CD14-positive monocyte (primary cell): ENCODE data around the gene OR7E24. TPM values are rescaled to one million over a fixed set of nuclear protein-coding genes. Genes with fewer than 3 reads are reported as not detected.

Experiments used
- DNase-seq, 3 donors: peaks; one replicate each; pipeline ENCODE4 v3.0.0-alpha.2; 2011 to 2022
- H2AFZ ChIP-seq: 2 replicates; pipeline ENCODE4 v1.6.0; 2012; ENCODE audit warnings: mild to moderate bottlenecking, low read depth, low read length, inconsistent platforms; ENCODE audit not compliant: insufficient read depth, poor library complexity, severe bottlenecking
- H3K27ac ChIP-seq, 2 donors: 1 replicate in 1 of 2; 2 replicates in 1 of 2; pipeline ENCODE4 v1.5.1; 2012 to 2013; ENCODE audit warnings: low read length in 2 of 2, control low read depth in 1 of 2, inconsistent platforms in 1 of 2, low read depth in 1 of 2, mild to moderate bottlenecking in 1 of 2
- H3K27me3 ChIP-seq, 2 donors: one replicate each; pipeline versions ENCODE4 v1.6.0 to v1.6.1; 2011 to 2013; ENCODE audit warnings: low read length in 2 of 2; ENCODE audit not compliant: control insufficient read depth in 2 of 2, insufficient read depth in 2 of 2
- H3K36me3 ChIP-seq, 2 donors: replicated peaks in 1 of 2; 1 replicate in 1 of 2; 2 replicates in 1 of 2; pipeline versions ENCODE4 v1.5.1 to v1.6.1; 2012 to 2013; ENCODE audit warnings: low read length in 2 of 2, control low read depth in 1 of 2, inconsistent platforms in 1 of 2, mild to moderate bottlenecking in 1 of 2; ENCODE audit not compliant: insufficient read depth in 2 of 2, control insufficient read depth in 1 of 2
- H3K4me1 ChIP-seq, 2 donors: 1 replicate in 1 of 2; 2 replicates in 1 of 2; pipeline versions ENCODE4 v1.5.1 to v1.6.1; 2012 to 2013; ENCODE audit warnings: low read length in 2 of 2, control low read depth in 1 of 2, inconsistent platforms in 1 of 2, mild to moderate bottlenecking in 1 of 2, moderate library complexity in 1 of 2; ENCODE audit not compliant: insufficient read depth in 2 of 2, control insufficient read depth in 1 of 2
- H3K4me2 ChIP-seq: replicated peaks from 2 replicates; pipeline ENCODE3; 2012; ENCODE audit warnings: low read length, moderate library complexity, mild to moderate bottlenecking; ENCODE audit not compliant: poor library complexity, severe bottlenecking; ENCODE audit errors: extremely low read depth
- H3K4me3 ChIP-seq, 3 experiments: fragments of 200-600 bp in 1 of 3; sonication (generic) in 1 of 3; replicated peaks in 1 of 3; 1 replicate in 2 of 3; 2 replicates in 1 of 3; pipeline ENCODE4 v1.5.1; 2011 to 2013; ENCODE audit warnings: low read length in 3 of 3, mild to moderate bottlenecking in 3 of 3, control low read depth in 2 of 3, low read depth in 2 of 3, inconsistent platforms in 1 of 3, moderate library complexity in 1 of 3
- H3K79me2 ChIP-seq: 2 replicates; pipeline ENCODE4 v1.6.0; 2012; ENCODE audit warnings: mild to moderate bottlenecking, control low read depth, inconsistent platforms, low read length, moderate library complexity; ENCODE audit not compliant: insufficient read depth
- H3K9ac ChIP-seq: 2 replicates; pipeline ENCODE4 v1.6.0; 2017; ENCODE audit warnings: low read length, mild to moderate bottlenecking; ENCODE audit not compliant: insufficient read depth, poor library complexity, severe bottlenecking
- H3K9me3 ChIP-seq, 2 donors: replicated peaks in 1 of 2; 1 replicate in 1 of 2; 2 replicates in 1 of 2; pipeline versions ENCODE4 v1.5.1 to v1.6.1; 2012 to 2013; ENCODE audit warnings: low read length in 2 of 2, control low read depth in 1 of 2; ENCODE audit not compliant: control insufficient read depth in 1 of 2, insufficient read depth in 1 of 2
- H4K20me1 ChIP-seq: 2 replicates; pipeline ENCODE4 v1.6.0; 2012; ENCODE audit warnings: mild to moderate bottlenecking, low read length, control low read depth, moderate library complexity; ENCODE audit not compliant: insufficient read depth
- H3K27ac Mint-ChIP-seq, 7 donors: one replicate each; pipeline ENCODE4 v1.8.0; 2020; ENCODE audit warnings: mild to moderate bottlenecking in 7 of 7, mixed read lengths in 7 of 7, moderate library complexity in 6 of 7, inconsistent platforms in 2 of 7
- H3K27me3 Mint-ChIP-seq, 3 donors: one replicate each; pipeline ENCODE4 v1.8.0; 2021 to 2022; ENCODE audit warnings: low read depth in 3 of 3, mild to moderate bottlenecking in 3 of 3, mixed read lengths in 3 of 3, moderate library complexity in 3 of 3, inconsistent platforms in 1 of 3
- H3K36me3 Mint-ChIP-seq, 2 donors: one replicate each; pipeline ENCODE4 v1.8.0; 2020; ENCODE audit warnings: mixed read lengths in 2 of 2, inconsistent platforms in 1 of 2, mild to moderate bottlenecking in 1 of 2
- H3K4me1 Mint-ChIP-seq: one replicate; pipeline ENCODE4 v1.8.0; 2020; ENCODE audit warnings: mild to moderate bottlenecking, mixed read lengths
- H3K4me3 Mint-ChIP-seq, 2 donors: one replicate each; pipeline ENCODE4 v1.8.0; 2020; ENCODE audit warnings: mild to moderate bottlenecking in 2 of 2, mixed read lengths in 2 of 2, moderate library complexity in 1 of 2
- H3K9me3 Mint-ChIP-seq, 7 donors: one replicate each; pipeline ENCODE4 v1.8.0; 2020 to 2022; ENCODE audit warnings: mixed read lengths in 7 of 7, mild to moderate bottlenecking in 6 of 7, moderate library complexity in 6 of 7, inconsistent platforms in 2 of 7
- CTCF ChIP-seq: fragments of 200-600 bp; IDR thresholded peaks from one replicate; pipeline ENCODE4 v1.8.0; 2022; ENCODE audit warnings: antibody characterized with exemption, mild to moderate bottlenecking
- WGBS: methylation state at CpG from one replicate; pipeline ENCODE4 v1.1.5; 2013; ENCODE audit warnings: missing lambda C conversion rate; ENCODE audit not compliant: insufficient coverage; 5-methylcytosine and 5-hydroxymethylcytosine counted together
- intact Hi-C, 2 donors: fragments of 100-400 bp; cut with micrococcal nuclease; formaldehyde crosslinking; loops; one replicate each; pipeline versions ENCODE4 v1.15.0 to v1.15.1; 2023
- polyA minus RNA-seq: library from RNA; depleted of rRNA, polyadenylated mRNA; stranded (reverse); fragments of >200 nt; gene quantifications from 2 replicates; pipeline ENCODE4 v1.2.3, GENCODE V29; 2012
- polyA plus RNA-seq, 3 donors: library from polyadenylated mRNA; depleted of rRNA in 1 of 3; unstranded in 2 of 3; stranded (reverse) in 1 of 3; fragments of 300-500 nt in 2 of 3; fragments of >200 nt in 1 of 3; fragmentation: Illumina TruSeq in 2 of 3; gene quantifications; 1 replicate in 2 of 3; 2 replicates in 1 of 3; pipeline ENCODE4 v1.2.3, GENCODE V29; 2012 to 2021
- total RNA-seq, 12 experiments: library from RNA in 1 of 12; stranded (reverse) in 1 of 12; fragments of 120-200 nt in 1 of 12; gene quantifications; one replicate each; pipeline ENCODE4 v1.2.4 and lab custom pipeline; 2013 to 2026; ENCODE audit warnings: mixed read lengths in 6 of 12, inconsistent platforms in 1 of 12

The OR7E24 gene
- not detected for total RNA-seq (2013)
- not detected for polyA plus RNA-seq
- not detected in 2 replicates for polyA minus RNA-seq
- total RNA-seq (lab: John Stamatoyannopoulos, UW) = 0 to 0.81 (median 0) reads per million in 11 experiments

GRCh38 chr19:9250630-9251029, at the start of gene OR7E24:
Gene OR7E24, plus strand, starts transcription at chr19:9250930. Its CDS starts 114 bp downstream, at chr19:9251044.
- no peaks in the 10 kb centered on the region for H3K4me1 ChIP-seq
- H3K27ac ChIP-seq = no peak within 1 kb of the TSS
- peaks cover 14 to 26% of the 10 kb centered on the region in 2 donors for H3K9me3 ChIP-seq
- Mint-ChIP-seq H3K27ac (no peak within 1 kb of the TSS), H3K36me3 (no peaks in the 10 kb centered on the region), H3K4me3 (no peak within 1 kb of the TSS), H3K27me3 (peaks cover 0 to 3% (median 3%) of the 10 kb centered on the region in 3 donors), H3K9me3 (peaks cover 14 to 33% (median 29%) of the 10 kb centered on the region in 7 donors), H3K4me1 (no peaks in the 10 kb centered on the region)
- H3K27me3 ChIP-seq = no peaks in the 10 kb centered on the region
- no peak within 1 kb of the TSS for H3K9ac ChIP-seq
- no peaks in the 10 kb centered on the region for H3K79me2 ChIP-seq
- no CpG with 5 or more reads among the region's 1 CpG for WGBS
- H4K20me1 ChIP-seq = no peaks in the 10 kb centered on the region
- H2AFZ ChIP-seq = no peak within 1 kb of the TSS
- H3K4me2 ChIP-seq = no peak within 1 kb of the TSS
- TF ChIP-seq CTCF = no peak
- no peak for DNase-seq
- intact Hi-C loops = no loop called here
- H3K36me3 ChIP-seq = no peaks in the 10 kb centered on the region
- no peak within 1 kb of the TSS for H3K4me3 ChIP-seq

DNA sequence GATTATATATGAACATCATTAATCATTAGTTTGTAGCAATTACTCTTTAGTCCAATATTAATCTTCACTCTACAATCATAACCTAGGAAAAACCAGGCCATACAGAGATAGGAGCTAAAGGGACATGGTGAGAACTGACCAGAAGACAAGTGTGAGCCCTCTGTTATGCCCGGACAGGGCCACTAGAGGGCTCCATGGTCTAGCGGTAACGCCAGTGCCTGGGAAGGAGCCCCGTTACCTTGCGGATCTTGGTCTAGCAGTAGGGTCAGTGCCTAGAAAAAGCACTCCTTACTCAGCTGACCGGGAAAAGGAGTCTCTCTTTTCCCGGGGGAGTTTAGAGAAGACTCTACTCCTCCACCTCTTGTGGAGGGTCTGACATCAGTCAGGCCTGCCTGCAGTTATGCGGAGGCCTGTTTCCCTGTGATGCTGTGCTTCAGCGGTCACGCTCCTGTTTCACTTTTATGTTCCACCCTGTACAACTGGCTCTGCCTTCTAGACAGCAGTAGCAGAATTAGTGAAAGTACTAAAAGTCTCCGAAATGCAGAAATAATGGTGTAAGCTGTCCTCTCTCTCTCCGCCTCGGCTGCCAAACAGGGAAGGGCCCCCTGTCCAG, 45.1 kb upstream of the OR7E24 start:
- Histone ChIP-seq H3K4me3 (no peak overlapping the region), H3K36me3 (no peaks in the 10 kb centered on the region)

More for the DNA sequence above, 45.1 kb upstream of the OR7E24 start:
- Mint-ChIP-seq H3K9me3 (peaks cover 0 to 3% (median 0%) of the 10 kb centered on the region in 7 donors), H3K27ac (peak overlapping the region in 1 of 7 donors; percentile 33), H3K36me3 (no peaks in the 10 kb centered on the region), H3K4me3 (peak overlapping the region; percentile 52 to 76), H3K4me1 (peaks cover 5% of the 10 kb centered on the region), H3K27me3 (peaks cover 0 to 17% (median 7%) of the 10 kb centered on the region in 3 donors)
- Histone ChIP-seq H3K4me1 (no peaks in the 10 kb centered on the region), H3K4me2 (peak overlapping the region; percentile 22), H3K79me2 (no peaks in the 10 kb centered on the region), H4K20me1 (no peaks in the 10 kb centered on the region), H2AFZ (peak overlapping the region; percentile 63), H3K9ac (no peak overlapping the region), H3K27me3 (no peaks in the 10 kb centered on the region), H3K27ac (no peak overlapping the region), H3K9me3 (no peaks in the 10 kb centered on the region)
- intact Hi-C loops = loop anchor here (5.0 to 10.0 kb wide), 2 partner anchors 589 to 592 kb away; no protein-coding TSS in a partner anchor
- peak; percentile 30 to 59 (median 44) for DNase-seq
- 22% methylated on average over 8 of the region's 13 CpGs for WGBS
- peak; percentile 94 for TF ChIP-seq CTCF
